GM21526 (cell line): ENCODE measurements around the gene TMEM169.
"Not testable (repeated sequence)": the region's sequence is repeated elsewhere in the genome, so short reads cannot be mapped to it uniquely, and the experiment has no call there.

ENCODE experiments used
- ATAC-seq: cut with Tn5 transposase; IDR thresholded peaks from one replicate; pipeline ENCODE4 v1.9.1; 2021; ENCODE audit warnings: moderate library complexity; ENCODE audit not compliant: unreplicated experiment, low FRiP score

The TMEM169 gene

DNA sequence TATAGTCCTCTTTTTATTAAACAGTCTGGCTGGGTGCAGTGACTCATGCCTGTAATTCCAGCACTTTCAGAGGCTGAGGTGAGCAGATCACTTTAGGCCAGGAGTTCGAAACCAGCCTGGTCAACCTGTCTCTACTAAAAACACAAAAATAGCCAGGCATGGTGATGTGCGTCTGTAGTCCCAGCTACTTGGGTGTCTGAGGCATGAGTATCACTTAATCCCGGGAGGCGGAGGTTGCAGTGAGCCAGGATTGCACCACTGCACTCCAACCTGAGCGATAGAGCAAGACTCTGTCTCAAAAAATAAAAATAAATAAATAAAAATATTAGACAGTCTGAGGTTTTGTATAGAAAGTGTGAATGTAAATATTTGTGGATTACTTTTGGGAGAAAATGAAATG is 45.2 kb downstream of the TMEM169 start:
- no peak for ATAC-seq

- ATAC-seq, result no peak
Measured at GRCh38 chr2:216130346-216130971, 48.7 kb downstream of the TMEM169 start.

GRCh38 chr2:216131175-216131926 is 49.6 kb downstream of the TMEM169 start:
- no peak for ATAC-seq

GRCh38 chr2:216132585-216132984 is 50.9 kb downstream of the TMEM169 start:
- ATAC-seq, result no peak

GRCh38 chr2:216133397-216133796 is 51.7 kb downstream of the TMEM169 start:
- no peak for ATAC-seq

GRCh38 chr2:216134958-216135541 is 53.3 kb downstream of the TMEM169 start:
- ATAC-seq, result no peak

GRCh38 chr2:216139884-216140283 is 58.2 kb downstream of the TMEM169 start:
- ATAC-seq, result no peak

DNA sequence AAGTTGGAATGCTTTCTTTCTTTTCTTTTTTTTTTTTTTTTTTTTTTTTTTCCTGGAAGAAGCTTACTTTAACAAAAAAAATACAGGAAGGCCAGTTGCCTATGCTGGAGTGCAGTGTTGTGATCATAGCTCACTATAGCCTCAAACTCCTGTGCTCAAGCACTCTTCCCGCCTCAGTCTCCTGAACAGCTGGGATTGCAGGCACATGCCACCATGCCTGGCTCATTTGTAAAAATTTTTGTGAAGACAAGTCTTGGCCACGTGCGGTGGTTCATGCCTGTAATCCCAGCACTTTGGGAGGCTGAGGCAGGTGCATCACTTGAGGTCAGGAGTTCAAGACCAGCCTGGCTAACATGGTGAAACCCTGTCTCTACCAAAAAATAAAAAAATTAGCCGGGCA is 59.8 kb downstream of the TMEM169 start:
- not testable (repeated sequence) for ATAC-seq

DNA sequence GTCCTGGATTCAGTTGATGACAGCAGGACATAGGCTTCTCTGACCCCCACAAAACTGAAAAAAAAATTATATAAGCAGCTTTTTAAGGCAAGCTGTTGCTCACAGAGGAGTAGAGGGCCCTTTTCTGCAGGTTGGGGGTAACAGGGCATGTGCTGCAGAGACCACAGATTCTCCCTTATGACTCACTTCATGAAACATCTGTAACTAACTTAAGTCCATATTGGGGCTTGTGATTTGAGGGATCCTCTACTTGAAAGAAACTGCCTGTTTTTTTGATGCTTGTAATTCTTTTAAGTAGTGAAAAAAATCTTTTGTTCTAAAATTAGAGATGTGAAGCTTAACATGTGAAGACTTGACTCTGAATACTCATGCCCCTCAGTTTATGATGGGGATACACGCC is 60.8 kb downstream of the TMEM169 start:
- ATAC-seq, result peak; percentile 96

GRCh38 chr2:216144372-216144771 is 62.7 kb downstream of the TMEM169 start:
- no peak for ATAC-seq

DNA sequence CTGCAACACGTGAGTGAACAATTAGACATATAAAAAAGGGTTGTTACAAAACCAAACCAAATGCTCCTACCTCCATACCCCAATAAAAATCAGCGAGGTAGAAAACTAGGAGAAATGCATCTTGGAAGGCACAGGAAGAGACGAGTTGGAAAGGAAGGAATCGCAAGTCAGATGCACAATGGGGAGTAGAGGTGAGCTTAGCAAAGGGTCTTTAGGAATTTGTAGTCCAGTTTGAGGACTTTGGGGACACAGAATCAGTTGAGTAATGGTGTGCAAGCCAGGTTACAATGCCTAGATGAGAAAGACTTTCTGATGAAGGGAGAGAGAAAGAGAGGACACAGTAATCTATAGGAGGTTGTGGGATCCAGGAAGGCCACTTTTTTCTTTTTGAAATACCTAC is 63.1 kb downstream of the TMEM169 start:
- no peak for ATAC-seq

GRCh38 chr2:216146573-216146972 is 64.9 kb downstream of the TMEM169 start:
- ATAC-seq, result no peak

DNA sequence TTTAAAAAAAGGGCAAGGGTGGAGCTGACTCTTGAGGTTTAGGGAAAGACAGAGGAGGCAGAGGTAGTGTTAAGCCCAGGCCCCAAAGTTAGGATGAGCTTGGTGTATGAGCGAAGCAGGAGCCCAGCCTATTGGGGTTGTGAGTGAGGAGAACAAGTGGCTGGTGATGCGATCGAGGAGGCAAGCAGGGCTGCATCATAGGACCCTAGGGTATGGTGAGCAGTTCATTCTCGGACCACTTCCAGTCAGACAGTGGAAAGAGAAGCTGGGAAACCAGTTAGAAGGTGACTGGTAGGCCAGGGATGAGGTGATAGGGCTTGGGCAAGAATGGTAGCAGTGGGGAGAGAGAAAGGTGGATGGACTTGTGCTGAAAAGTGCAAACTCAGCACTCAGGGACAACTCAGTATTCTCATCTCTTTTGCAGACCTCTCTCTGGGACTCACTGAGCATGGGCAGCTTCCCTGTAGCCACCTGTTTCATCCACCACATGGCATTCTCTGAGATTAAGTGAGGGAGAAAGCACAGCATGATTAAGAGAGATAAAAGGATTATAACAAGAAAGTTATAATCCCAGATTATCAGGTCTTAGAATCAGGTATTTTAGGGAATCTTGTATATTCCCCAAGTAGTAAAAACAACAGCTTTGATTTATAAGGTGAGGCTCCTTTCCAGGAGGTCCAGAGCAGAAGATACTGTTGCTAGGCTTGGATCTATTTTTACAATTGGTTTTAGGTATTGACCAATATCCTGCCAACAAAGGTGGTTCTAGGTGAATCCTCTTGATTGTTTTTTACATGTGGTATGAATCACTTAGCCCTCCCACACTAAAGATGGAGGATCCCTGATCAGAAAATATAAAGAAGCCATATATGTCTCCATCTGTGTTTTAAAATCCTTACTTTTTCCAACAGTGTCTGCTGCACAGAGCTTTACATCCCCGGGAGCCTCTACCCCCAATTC is 65.7 kb downstream of the TMEM169 start:
- no peak for ATAC-seq

GRCh38 chr2:216148983-216149382 is 67.3 kb downstream of the TMEM169 start:
- ATAC-seq, result no peak

DNA sequence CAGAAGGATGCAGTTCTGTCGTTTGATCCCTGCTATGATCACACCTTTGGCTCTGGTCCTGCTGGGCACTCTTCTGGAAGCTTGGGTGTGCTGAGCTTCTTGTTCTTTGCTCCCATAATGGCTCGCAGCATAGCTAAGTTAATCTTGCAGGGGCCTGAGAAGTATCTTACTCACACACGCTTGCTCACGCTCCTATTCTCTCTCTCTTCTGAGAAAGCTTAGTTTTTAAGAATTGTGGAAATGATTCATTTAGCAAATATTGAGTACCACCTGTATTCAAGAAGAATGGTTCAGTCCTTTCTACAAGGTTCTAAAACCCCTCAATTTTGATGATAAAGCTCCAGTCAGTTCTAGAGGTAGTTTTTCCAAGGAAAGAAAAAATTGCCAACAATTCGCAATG is 68.0 kb downstream of the TMEM169 start:
- ATAC-seq, result no peak

GRCh38 chr2:216151313-216152025 is 69.8 kb downstream of the TMEM169 start:
- no peak for ATAC-seq
